ENCODE data around the gene CUL2.
"Not testable (repeated sequence)": the region's sequence is repeated elsewhere in the genome, so short reads cannot be mapped to it uniquely, and the experiment has no call there.

CUL2 gene

GRCh38 chr10:35079265-35079664, 10.9 kb downstream of the CUL2 start:
- no peak for DNase-seq

- DNase-seq = no peak
Observed at GRCh38 chr10:35075228-35075627, 14.9 kb downstream of the CUL2 start.

- no peak for DNase-seq
Observed at GRCh38 chr10:35074266-35074665, 15.9 kb downstream of the CUL2 start.

- DNase-seq = no peak
Observed at GRCh38 chr10:35070521-35070920, 19.6 kb downstream of the CUL2 start.

GRCh38 chr10:35063837-35064454, 26.2 kb downstream of the CUL2 start:
- no peak for DNase-seq

GRCh38 chr10:35059481-35059880, 30.7 kb downstream of the CUL2 start:
- no peak for DNase-seq

- DNase-seq = no peak
Observed at GRCh38 chr10:35058686-35059085, 31.5 kb downstream of the CUL2 start.

- DNase-seq = no peak
Observed at GRCh38 chr10:35058134-35058533, 32.0 kb downstream of the CUL2 start.

GRCh38 chr10:35056686-35057085, 33.5 kb downstream of the CUL2 start:
- no peak for DNase-seq

GRCh38 chr10:35056133-35056532, 34.0 kb downstream of the CUL2 start:
- no peak for DNase-seq

GRCh38 chr10:35050568-35050967, 39.6 kb downstream of the CUL2 start:
- no peak for DNase-seq

GRCh38 chr10:35046074-35046473, 44.1 kb downstream of the CUL2 start:
- DNase-seq = no peak

GRCh38 chr10:35045275-35045674, 44.9 kb downstream of the CUL2 start:
- not testable (repeated sequence) for DNase-seq

GRCh38 chr10:35043796-35044344, 46.3 kb downstream of the CUL2 start:
- DNase-seq = no peak

GRCh38 chr10:35042783-35043182, 47.4 kb downstream of the CUL2 start:
- no peak for DNase-seq

GRCh38 chr10:35041502-35041879, 48.6 kb downstream of the CUL2 start:
- DNase-seq = no peak

- DNase-seq = no peak
Observed at GRCh38 chr10:35040760-35041501, 49.2 kb downstream of the CUL2 start.

GRCh38 chr10:35037104-35037503, 53.0 kb downstream of the CUL2 start:
- DNase-seq = no peak

GRCh38 chr10:35035606-35036005, 54.5 kb downstream of the CUL2 start:
- no peak for DNase-seq

- no peak for DNase-seq
Observed at GRCh38 chr10:35027567-35027966, 62.6 kb downstream of the CUL2 start.

- no peak for DNase-seq
Observed at GRCh38 chr10:35025916-35026315, 64.2 kb downstream of the CUL2 start.

GRCh38 chr10:35020481-35020880, 69.7 kb downstream of the CUL2 start:
- no peak for DNase-seq

GRCh38 chr10:35019041-35020024, 70.8 kb downstream of the CUL2 start:
- no peak for DNase-seq
